H1 (cell line): ENCODE data around the gene SMIM44.

Source experiments
- BACH1 ChIP-seq: IDR thresholded peaks from 2 replicates; pipeline ENCODE4 v1.6.1; 2012; ENCODE audit warnings: low read length, improper control_type of control experiment
- CBX5 ChIP-seq: fragments of 300-800, 300-1000 bp; sonication (generic); IDR thresholded peaks from 2 replicates; pipeline ENCODE4 v1.7.1; 2016; ENCODE audit warnings: antibody characterized with exemption, low read length, low read depth
- CEBPB ChIP-seq: IDR thresholded peaks from 2 replicates; pipeline ENCODE4 v1.6.1; 2012; ENCODE audit warnings: low read depth, low read length
- EP300 ChIP-seq, 2 experiments: IDR thresholded peaks; 1 replicate in 1 of 2; 2 replicates in 1 of 2; pipeline ENCODE4 v1.6.1; 2011 to 2012; ENCODE audit warnings: low read depth in 2 of 2, low read length in 2 of 2, mild to moderate bottlenecking in 2 of 2, borderline replicate concordance in 1 of 2, inconsistent platforms in 1 of 2, moderate library complexity in 1 of 2
- GTF2F1 ChIP-seq: IDR thresholded peaks from 2 replicates; pipeline ENCODE4 v1.6.1; 2012; ENCODE audit warnings: low read depth, low read length, improper control_type of control experiment, borderline replicate concordance
- NRF1 ChIP-seq: IDR thresholded peaks from 2 replicates; pipeline ENCODE4 v1.6.1; 2011; ENCODE audit warnings: mild to moderate bottlenecking, low read depth, low read length, improper control_type of control experiment
- POLR2A ChIP-seq, 2 experiments: IDR thresholded peaks; 1 replicate in 1 of 2; 2 replicates in 1 of 2; pipeline ENCODE4 v1.6.1; 2011; ENCODE audit warnings: low read depth in 2 of 2, low read length in 2 of 2, mild to moderate bottlenecking in 2 of 2; ENCODE audit errors: control extremely low read depth in 1 of 2
- POU5F1 ChIP-seq: IDR thresholded peaks from 2 replicates; pipeline ENCODE4 v1.6.1; 2011; ENCODE audit warnings: low read depth, mild to moderate bottlenecking, low read length, moderate library complexity
- SAP30 ChIP-seq: fragments of 300-600 bp; sonication (generic); IDR thresholded peaks from 2 replicates; pipeline ENCODE4 v1.7.1; 2012; ENCODE audit warnings: low read length, moderate library complexity, mild to moderate bottlenecking, inconsistent platforms; ENCODE audit not compliant: insufficient read depth, insufficient replicate concordance
- TEAD4 ChIP-seq: IDR thresholded peaks from 2 replicates; pipeline ENCODE4 v1.6.1; 2012; ENCODE audit warnings: low read depth, low read length, inconsistent platforms, mixed read lengths
- ZNF274 ChIP-seq: IDR thresholded peaks from 2 replicates; pipeline ENCODE4 v1.7.0; 2012; ENCODE audit warnings: low read length, borderline replicate concordance; ENCODE audit errors: extremely low read depth
- TF ChIP-seq, protein P1 (sequence below), 3 experiments: IDR thresholded peaks; 1 replicate in 2 of 3; 2 replicates in 1 of 3; pipeline versions ENCODE4 v1.5.1 to v1.6.1; 2011; ENCODE audit warnings: low read length in 3 of 3, mild to moderate bottlenecking in 3 of 3, inconsistent platforms in 2 of 3, low read depth in 1 of 3, moderate library complexity in 1 of 3; ENCODE audit not compliant: insufficient read depth in 1 of 3; ENCODE audit errors: control extremely low read depth in 1 of 3
- TF ChIP-seq, protein P2 (sequence below): IDR thresholded peaks from 2 replicates; pipeline ENCODE4 v1.6.1; 2012; ENCODE audit warnings: inconsistent platforms

DNA sequence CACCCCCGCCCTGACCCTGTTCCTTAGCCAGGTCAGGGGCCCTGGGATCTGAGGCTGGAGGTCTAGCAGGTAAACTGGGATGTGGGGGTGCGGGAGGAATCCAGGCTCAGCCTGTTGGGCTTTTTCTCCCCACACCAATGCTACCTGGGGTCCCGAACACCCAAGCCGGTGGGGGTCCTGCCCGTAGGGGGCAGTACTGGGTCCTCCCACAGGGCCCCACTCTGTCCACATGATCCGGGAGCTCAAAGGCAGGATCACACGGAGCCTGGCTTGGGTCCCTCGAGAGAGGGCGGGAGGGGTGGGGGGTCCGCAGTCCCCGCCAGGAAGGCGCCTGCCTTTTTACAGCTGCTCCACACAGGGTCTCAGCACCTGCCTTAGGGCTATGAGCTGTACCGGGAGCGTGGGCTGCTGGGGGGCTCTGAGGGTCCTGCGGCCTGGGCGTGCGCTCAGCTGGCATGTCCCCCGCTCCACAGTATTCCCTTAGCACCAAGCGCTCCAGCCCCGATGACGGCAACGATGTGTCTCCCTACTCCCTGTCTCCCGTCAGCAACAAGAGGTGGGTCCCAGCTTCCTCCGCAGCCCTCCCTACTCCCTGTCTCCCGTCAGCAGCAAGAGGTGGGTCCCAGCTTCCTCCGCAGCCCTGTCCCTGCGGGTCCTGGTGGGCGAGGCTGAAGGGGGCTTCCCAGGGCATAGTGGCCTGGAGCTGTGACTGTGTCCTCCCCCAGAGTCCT is 43.4 kb upstream of the SMIM44 start:
- TF ChIP-seq CBX5 = no peak
- TF ChIP-seq, protein P1, sequence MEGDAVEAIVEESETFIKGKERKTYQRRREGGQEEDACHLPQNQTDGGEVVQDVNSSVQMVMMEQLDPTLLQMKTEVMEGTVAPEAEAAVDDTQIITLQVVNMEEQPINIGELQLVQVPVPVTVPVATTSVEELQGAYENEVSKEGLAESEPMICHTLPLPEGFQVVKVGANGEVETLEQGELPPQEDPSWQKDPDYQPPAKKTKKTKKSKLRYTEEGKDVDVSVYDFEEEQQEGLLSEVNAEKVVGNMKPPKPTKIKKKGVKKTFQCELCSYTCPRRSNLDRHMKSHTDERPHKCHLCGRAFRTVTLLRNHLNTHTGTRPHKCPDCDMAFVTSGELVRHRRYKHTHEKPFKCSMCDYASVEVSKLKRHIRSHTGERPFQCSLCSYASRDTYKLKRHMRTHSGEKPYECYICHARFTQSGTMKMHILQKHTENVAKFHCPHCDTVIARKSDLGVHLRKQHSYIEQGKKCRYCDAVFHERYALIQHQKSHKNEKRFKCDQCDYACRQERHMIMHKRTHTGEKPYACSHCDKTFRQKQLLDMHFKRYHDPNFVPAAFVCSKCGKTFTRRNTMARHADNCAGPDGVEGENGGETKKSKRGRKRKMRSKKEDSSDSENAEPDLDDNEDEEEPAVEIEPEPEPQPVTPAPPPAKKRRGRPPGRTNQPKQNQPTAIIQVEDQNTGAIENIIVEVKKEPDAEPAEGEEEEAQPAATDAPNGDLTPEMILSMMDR (IDR thresholded peaks at IDR 0.05; ENCODE audit: control extremely low read depth in 1 of 3, insufficient read depth in 1 of 3, low read depth in 1 of 3, low read length in 3 of 3) = peak; percentile 9 to 48 (median 29); a peak in 2 of 4 replicates
- no peak for TF ChIP-seq POU5F1
- TF ChIP-seq SAP30 = no peak
- TF ChIP-seq CEBPB = no peak
- no peak for TF ChIP-seq GTF2F1
- TF ChIP-seq NRF1 = no peak
- no peak for TF ChIP-seq BACH1
- TF ChIP-seq, protein P2, sequence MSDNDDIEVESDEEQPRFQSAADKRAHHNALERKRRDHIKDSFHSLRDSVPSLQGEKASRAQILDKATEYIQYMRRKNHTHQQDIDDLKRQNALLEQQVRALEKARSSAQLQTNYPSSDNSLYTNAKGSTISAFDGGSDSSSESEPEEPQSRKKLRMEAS = no peak
- TF ChIP-seq EP300 (IDR thresholded peaks at IDR 0.05; ENCODE audit: borderline replicate concordance in 1 of 2, low read depth in 2 of 2, low read length in 2 of 2) = no peak
- TF ChIP-seq POLR2A (IDR thresholded peaks at IDR 0.05; ENCODE audit: control extremely low read depth in 1 of 2, low read depth in 2 of 2, low read length in 2 of 2) = no peak
- TF ChIP-seq TEAD4 = no peak
- no peak for TF ChIP-seq ZNF274
